SK-MEL-5 (cell line): ENCODE data around the gene FASN. TPM values are rescaled to one million over a fixed set of nuclear protein-coding genes. Genes with fewer than 3 reads are reported as not detected.
"Not testable (repeated sequence)": the region's sequence is repeated elsewhere in the genome, so short reads cannot be mapped to it uniquely, and the experiment has no call there.

ENCODE experiments used
- DNase-seq: peaks from one replicate; pipeline ENCODE4 v3.0.0-alpha.2; 2016; ENCODE audit warnings: low read depth, low spot score
- in situ Hi-C: cut with HindIII; loops from 2 replicates; pipeline ENCODE4 v1.10.0; 2016; ENCODE audit warnings: low sequenced_read_pairs, high pct_unique_total_duplicates, low pct_unique_long_range_greater_than_20kb
- polyA plus RNA-seq, 2 experiments: library from polyadenylated mRNA; depleted of rRNA; stranded (reverse); fragments of >200 nt; gene quantifications; 2 replicates each; pipeline ENCODE4 v1.2.3, GENCODE V29; 2015
- total RNA-seq: library from RNA; depleted of rRNA; stranded (reverse); fragments of >200 nt; shearing (Covaris generic); gene quantifications from 2 replicates; pipeline ENCODE4 v1.2.3, GENCODE V29; 2014; rRNA removed

FASN gene
- 147 and 184 TPM in 2 replicates for total RNA-seq
- 447 and 551 TPM in 2 replicates for polyA plus RNA-seq (2015; cell fraction: cytosol; rRNA removed)
- polyA plus RNA-seq (2015; cell fraction: nucleus; rRNA removed), result 411 and 464 TPM in 2 replicates

GRCh38 chr17:82098169-82098938, at the start of gene FASN:
Gene FASN (minus strand): TSS chr17:82098236. CDS start chr17:82096445, 1,791 bp downstream.
- in situ Hi-C loops, result no loop called here
- peak; percentile 99 for DNase-seq

GRCh38 chr17:82146663-82147654, 48.9 kb upstream of the FASN start:
- in situ Hi-C loops, result no loop called here
- no peak for DNase-seq

GRCh38 chr17:82145550-82146155, 47.6 kb upstream of the FASN start:
- in situ Hi-C loops, result no loop called here
- DNase-seq, result no peak

- no peak for DNase-seq
- in situ Hi-C loops, result no loop called here
Observed at GRCh38 chr17:82143333-82143732, 45.3 kb upstream of the FASN start.

- in situ Hi-C loops, result loop anchor here (10.0 kb wide), 1 partner anchor 105 kb away; the partner anchor contains the start of genes DCXR and RAC3
- not testable (repeated sequence) for DNase-seq
Observed at GRCh38 chr17:82139961-82140360, 41.9 kb upstream of the FASN start.

- in situ Hi-C loops, result loop anchor here (10.0 kb wide), 1 partner anchor 104 kb away; the partner anchor contains the start of genes DCXR and RAC3
- no peak for DNase-seq
Observed at GRCh38 chr17:82138511-82138992, 40.5 kb upstream of the FASN start.

- in situ Hi-C loops, result loop anchor here (10.0 kb wide), 1 partner anchor 99 kb away; the partner anchor contains the start of genes DCXR and RAC3
- no peak for DNase-seq
Observed at GRCh38 chr17:82134101-82134500, 36.1 kb upstream of the FASN start.

- not testable (repeated sequence) for DNase-seq
- in situ Hi-C loops, result loop anchor here (10.0 kb wide), 1 partner anchor 99 kb away; the partner anchor contains the start of genes DCXR and RAC3
Observed at GRCh38 chr17:82133166-82133953, 35.3 kb upstream of the FASN start.

GRCh38 chr17:82129095-82129494, 31.1 kb upstream of the FASN start:
- in situ Hi-C loops, result no loop called here
- DNase-seq, result peak; percentile 81

GRCh38 chr17:82128287-82128686, 30.3 kb upstream of the FASN start:
- no peak for DNase-seq
- in situ Hi-C loops, result no loop called here

GRCh38 chr17:82127704-82128103, 29.7 kb upstream of the FASN start:
- no peak for DNase-seq
- in situ Hi-C loops, result no loop called here

GRCh38 chr17:82127315-82127595, 29.2 kb upstream of the FASN start:
- in situ Hi-C loops, result no loop called here
- DNase-seq, result no peak

GRCh38 chr17:82126556-82127314, 28.7 kb upstream of the FASN start:
- in situ Hi-C loops, result no loop called here
- no peak for DNase-seq

- DNase-seq, result no peak
- in situ Hi-C loops, result no loop called here
Observed at GRCh38 chr17:82124101-82124500, 26.1 kb upstream of the FASN start.

GRCh38 chr17:82121660-82122629, 23.9 kb upstream of the FASN start:
- in situ Hi-C loops, result no loop called here
- DNase-seq, result no peak
